HG02642 (cell line): ENCODE data around the gene DCAF15.

Source experiments
- ATAC-seq: cut with Tn5 transposase; IDR thresholded peaks from one replicate; pipeline ENCODE4 v1.9.1; 2021; ENCODE audit warnings: mild to moderate bottlenecking; ENCODE audit not compliant: unreplicated experiment, poor library complexity

Gene DCAF15

GRCh38 chr19:13989487-13989886, 37.2 kb downstream of the DCAF15 start:
- no peak for ATAC-seq

- no peak for ATAC-seq
These were observed 37.8 kb downstream of the DCAF15 start for GRCh38 chr19:13990085-13990484.

- no peak for ATAC-seq
These were observed 39.7 kb downstream of the DCAF15 start for GRCh38 chr19:13992025-13992424.

GRCh38 chr19:13993590-13994300, 41.4 kb downstream of the DCAF15 start:
- no peak for ATAC-seq

GRCh38 chr19:13995017-13995728, 42.9 kb downstream of the DCAF15 start:
- no peak for ATAC-seq

GRCh38 chr19:13995878-13996765, 43.8 kb downstream of the DCAF15 start:
- ATAC-seq, result no peak

- ATAC-seq, result no peak
These were observed 44.8 kb downstream of the DCAF15 start for GRCh38 chr19:13996928-13997630.

GRCh38 chr19:13997631-13997962, 45.3 kb downstream of the DCAF15 start:
- no peak for ATAC-seq

GRCh38 chr19:13998426-13998825, 46.1 kb downstream of the DCAF15 start:
- ATAC-seq, result no peak

GRCh38 chr19:13999085-13999484, 46.8 kb downstream of the DCAF15 start:
- ATAC-seq, result no peak

- no peak for ATAC-seq
These were observed 48.5 kb downstream of the DCAF15 start for GRCh38 chr19:14000691-14001375.

GRCh38 chr19:14002571-14003250, 50.4 kb downstream of the DCAF15 start:
- no peak for ATAC-seq

GRCh38 chr19:14003251-14004055, 51.1 kb downstream of the DCAF15 start:
- ATAC-seq, result no peak

GRCh38 chr19:14004619-14005348, 52.5 kb downstream of the DCAF15 start:
- no peak for ATAC-seq

GRCh38 chr19:14005349-14006084, 53.2 kb downstream of the DCAF15 start:
- ATAC-seq, result peak; percentile 34

- peak; percentile 78 for ATAC-seq
These were observed 53.9 kb downstream of the DCAF15 start, which contains the start of gene RFX1 for GRCh38 chr19:14006085-14006765. Gene RFX1, minus strand, starts transcription at chr19:14006320. Its CDS starts 12,477 bp downstream, at chr19:13993843.
